IMR-90 (cell line): Measurements from ENCODE around the gene RXFP2. TPM values are rescaled to one million over a fixed set of nuclear protein-coding genes. Genes with fewer than 3 reads are reported as not detected.

Experiments
- ATAC-seq: fragments of 200-7000 bp; cut with Tn5 transposase; 2 replicates; pipeline ENCODE4 v1.9.1; 2020; ENCODE audit warnings: low read depth, mild to moderate bottlenecking, moderate library complexity
- BruUV-seq: library from RNA; stranded (reverse); fragments of 400-500 nt; replicated peaks from 2 replicates; lab custom pipeline; 2021; lab: Mats Ljungman, UMichigan
- CTCF ChIA-PET: fragments of 300-600 bp; formaldehyde crosslinking; extraction: SDS; loops from one replicate; lab custom pipeline; 2021; ENCODE audit warnings: antibody characterized with exemption; lab: Yijun Ruan, JAX
- POLR2A ChIA-PET: fragments of 300-600 bp; sonication (Branson Sonifier 250); formaldehyde crosslinking; loops from one replicate; lab custom pipeline; 2022; ENCODE audit warnings: antibody characterized with exemption; ENCODE audit not compliant: unreplicated experiment; lab: Charles Lee
- DNase-seq: peaks from one replicate; pipeline ENCODE4 v3.0.0; 2013
- H2AFZ ChIP-seq: replicated peaks from 2 replicates; pipeline ENCODE3; 2013; ENCODE audit warnings: low read length, mild to moderate bottlenecking; ENCODE audit not compliant: poor library complexity
- H2AK5ac ChIP-seq: 2 replicates; pipeline ENCODE4 v1.6.1; 2013; ENCODE audit warnings: low read depth, low read length, inconsistent platforms
- H2AK9ac ChIP-seq: replicated peaks from 2 replicates; pipeline ENCODE3; 2013; ENCODE audit warnings: mild to moderate bottlenecking, low read depth, low read length, moderate library complexity; ENCODE audit not compliant: poor library complexity
- H2BK120ac ChIP-seq: 2 replicates; pipeline ENCODE4 v1.6.1; 2013; ENCODE audit warnings: low read depth, low read length, inconsistent platforms
- H2BK15ac ChIP-seq: 3 replicates; pipeline ENCODE4 v1.6.1; 2013; ENCODE audit warnings: low read depth, low read length, inconsistent platforms
- H2BK20ac ChIP-seq: 2 replicates; pipeline ENCODE4 v1.6.1; 2013; ENCODE audit warnings: low read depth, mild to moderate bottlenecking, inconsistent platforms, low read length, moderate library complexity
- H2BK5ac ChIP-seq: 2 replicates; pipeline ENCODE4 v1.6.1; 2013; ENCODE audit warnings: mild to moderate bottlenecking, low read depth, low read length, inconsistent platforms; ENCODE audit not compliant: poor library complexity, severe bottlenecking
- H3K14ac ChIP-seq: replicated peaks from 2 replicates; pipeline ENCODE4 v1.6.1; 2013; ENCODE audit warnings: low read depth, low read length, inconsistent platforms
- H3K18ac ChIP-seq: 2 replicates; pipeline ENCODE4 v1.6.1; 2013; ENCODE audit warnings: low read depth, low read length, control low read depth
- H3K23ac ChIP-seq: 2 replicates; pipeline ENCODE4 v1.6.1; 2013; ENCODE audit warnings: low read depth, low read length, inconsistent platforms
- H3K27ac ChIP-seq: 2 replicates; pipeline ENCODE4 v1.5.1; 2013; ENCODE audit warnings: mild to moderate bottlenecking, control low read depth, low read length; ENCODE audit not compliant: insufficient read depth
- H3K27me3 ChIP-seq: 2 replicates; pipeline ENCODE4 v1.6.1; 2013; ENCODE audit warnings: low read length; ENCODE audit not compliant: control insufficient read depth, insufficient read depth
- H3K36me3 ChIP-seq: 2 replicates; pipeline ENCODE4 v1.6.1; 2013; ENCODE audit warnings: low read length, mixed read lengths; ENCODE audit not compliant: control insufficient read depth, insufficient read depth
- H3K4ac ChIP-seq: 2 replicates; pipeline ENCODE4 v1.6.1; 2013; ENCODE audit warnings: low read depth, low read length, inconsistent platforms
- H3K4me1 ChIP-seq: 2 replicates; pipeline ENCODE4 v1.6.1; 2013; ENCODE audit warnings: low read length, mixed read lengths; ENCODE audit not compliant: control insufficient read depth, insufficient read depth
- H3K4me2 ChIP-seq: 2 replicates; pipeline ENCODE4 v1.6.1; 2013; ENCODE audit warnings: low read depth, mild to moderate bottlenecking, control low read depth, low read length, moderate library complexity
- H3K4me3 ChIP-seq: 2 replicates; pipeline ENCODE4 v1.5.1; 2013; ENCODE audit warnings: low read depth, mild to moderate bottlenecking, control low read depth, low read length, moderate library complexity; ENCODE audit not compliant: insufficient read depth
- H3K56ac ChIP-seq: 2 replicates; pipeline ENCODE4 v1.6.1; 2013; ENCODE audit warnings: low read length, inconsistent platforms; ENCODE audit not compliant: insufficient read depth; ENCODE audit errors: extremely low read depth
- H3K79me1 ChIP-seq, 2 experiments: 2 replicates each; pipeline ENCODE4 v1.6.1; 2013; ENCODE audit warnings: low read length in 2 of 2, inconsistent platforms in 1 of 2, low read depth in 1 of 2
- H3K9ac ChIP-seq: 2 replicates; pipeline ENCODE4 v1.6.1; 2013; ENCODE audit warnings: low read depth, low read length, control low read depth
- H3K9me1 ChIP-seq: 2 replicates; pipeline ENCODE4 v1.6.1; 2013; ENCODE audit warnings: low read length, inconsistent platforms; ENCODE audit not compliant: insufficient read depth
- H3K9me3 ChIP-seq: 2 replicates; pipeline ENCODE4 v1.6.1; 2013; ENCODE audit warnings: low read length; ENCODE audit not compliant: control insufficient read depth, insufficient read depth
- H4K20me1 ChIP-seq: 2 replicates; pipeline ENCODE4 v1.6.1; 2013; ENCODE audit warnings: low read length, inconsistent platforms; ENCODE audit not compliant: insufficient read depth
- H4K5ac ChIP-seq: 2 replicates; pipeline ENCODE4 v1.6.1; 2013; ENCODE audit warnings: mild to moderate bottlenecking, low read depth, low read length, control low read depth
- H4K8ac ChIP-seq, 2 experiments: 2 replicates each; pipeline ENCODE4 v1.6.1; 2013; ENCODE audit warnings: low read depth in 2 of 2, low read length in 2 of 2, control low read depth in 1 of 2, inconsistent platforms in 1 of 2
- H4K91ac ChIP-seq: 2 replicates; pipeline ENCODE4 v1.6.1; 2013; ENCODE audit warnings: low read depth, low read length, inconsistent platforms; ENCODE audit not compliant: insufficient read depth
- FOS ChIP-seq: fragments of 150-350 bp; IDR thresholded peaks from 2 replicates; pipeline ENCODE4 v1.6.1; 2016; ENCODE audit warnings: low read depth, low read length
- MAFK ChIP-seq: IDR thresholded peaks from 2 replicates; pipeline ENCODE4 v1.6.1; 2012; ENCODE audit warnings: low read depth, low read length, improper control_type of control experiment
- MAZ ChIP-seq: IDR thresholded peaks from 2 replicates; pipeline ENCODE4 v1.6.1; 2012; ENCODE audit warnings: low read depth, mild to moderate bottlenecking, low read length, improper control_type of control experiment, moderate library complexity, borderline replicate concordance
- MXI1 ChIP-seq: IDR thresholded peaks from 2 replicates; pipeline ENCODE4 v1.6.1; 2012; ENCODE audit warnings: low read depth, mild to moderate bottlenecking, low read length, moderate library complexity, borderline replicate concordance
- NFE2L2 ChIP-seq: fragments of 150-350 bp; IDR thresholded peaks from 2 replicates; pipeline ENCODE4 v1.6.1; 2016; ENCODE audit warnings: low read depth, mild to moderate bottlenecking, low read length
- RCOR1 ChIP-seq: IDR thresholded peaks from 2 replicates; pipeline ENCODE4 v1.6.1; 2012; ENCODE audit warnings: mild to moderate bottlenecking, low read length, improper control_type of control experiment; ENCODE audit not compliant: insufficient replicate concordance
- RFX5 ChIP-seq: IDR thresholded peaks from 2 replicates; pipeline ENCODE4 v1.8.0; 2012; ENCODE audit warnings: low read depth, mild to moderate bottlenecking, low read length, moderate library complexity
- SMC3 ChIP-seq: fragments of 150-350 bp; IDR thresholded peaks from 2 replicates; pipeline ENCODE4 v1.6.1; 2016; ENCODE audit warnings: low read depth, mild to moderate bottlenecking, antibody characterized with exemption, low read length, moderate library complexity
- dilution Hi-C: fragments of 300-500 bp; cut with HindIII; formaldehyde crosslinking; loops from one replicate; pipeline ENCODE4 v1.14.3; 2018; ENCODE audit warnings: low sequenced_read_pairs; ENCODE audit not compliant: unreplicated experiment
- in situ Hi-C: fragments of 300-500 bp; cut with MboI; formaldehyde crosslinking; loops from 3 replicates; pipeline ENCODE4 v1.14.3; 2019; ENCODE audit warnings: low sequenced_read_pairs, inconsistent platforms, mixed read lengths
- intact Hi-C: fragments of 100-400 bp; cut with micrococcal nuclease; formaldehyde crosslinking; loops from 2 replicates; pipeline ENCODE4 v1.10.0; 2022
- polyA plus RNA-seq, 3 experiments: library from polyadenylated mRNA; depleted of rRNA; stranded (reverse); fragments of >200 nt; gene quantifications; 2 replicates each; pipeline ENCODE4 v1.2.3, GENCODE V29; 2012; ENCODE audit warnings: low replicate concordance in 1 of 3
- total RNA-seq: library from RNA; depleted of rRNA; stranded (reverse); fragments of >200 nt; gene quantifications from 2 replicates; pipeline ENCODE4 v1.2.3, GENCODE V29; 2012
- TF ChIP-seq, protein P1 (sequence below): conservative IDR thresholded peaks from 2 replicates; pipeline ENCODE4 v1.5.1; 2012; ENCODE audit warnings: mild to moderate bottlenecking, low read depth, low read length, improper control_type of control experiment
- TF ChIP-seq, protein P2 (sequence below): fragments of 150-350 bp; IDR thresholded peaks from 2 replicates; pipeline ENCODE4 v1.6.1; 2017; ENCODE audit warnings: mild to moderate bottlenecking, antibody characterized with exemption, low read length, low read depth
- TF ChIP-seq, protein P3 (sequence below): fragments of 150-350 bp; IDR thresholded peaks from 2 replicates; pipeline ENCODE4 v1.6.1; 2016; ENCODE audit warnings: low read depth, mild to moderate bottlenecking, low read length, moderate library complexity, borderline replicate concordance

Gene RXFP2
- total and polyA plus RNA-seq, 2 of the 4 experiments (the other 2 are of a cell fraction): not detected

DNA sequence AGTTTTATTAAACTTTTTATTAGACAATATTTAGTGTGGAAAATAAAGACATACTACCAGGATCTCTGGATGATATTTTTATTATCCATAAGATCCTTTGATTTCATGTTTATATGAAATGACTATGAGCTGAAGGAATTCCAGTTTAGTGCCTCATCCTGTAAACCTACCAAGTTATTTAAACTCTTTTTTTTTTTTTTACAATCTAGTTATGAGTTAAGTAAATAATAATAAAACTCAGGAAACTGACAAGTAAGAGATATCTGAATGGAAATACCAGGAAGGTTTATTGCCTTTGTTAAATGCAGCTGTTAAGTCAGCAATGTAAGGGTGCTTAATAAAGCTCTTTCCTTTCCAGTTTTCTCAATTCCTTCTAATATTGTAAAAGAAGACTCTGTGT is 53.9 kb downstream of the RXFP2 start:
- H3K4me1 ChIP-seq: no peaks in the 10 kb centered on the region
- H3K79me1 ChIP-seq: no peaks in the 10 kb centered on the region
- no peak overlapping the region for H2BK120ac ChIP-seq
- H3K9me1 ChIP-seq: peaks cover 4% of the 10 kb centered on the region
- dilution Hi-C loops: no loop called here
- no peak overlapping the region for H3K14ac ChIP-seq
- no peak overlapping the region for H2AK9ac ChIP-seq
- no peak overlapping the region for H2BK15ac ChIP-seq
- no peaks in the 10 kb centered on the region; the same call in 1 of the 2 replicates for H3K27me3 ChIP-seq
- in situ Hi-C loops: no loop called here
- no peaks in the 10 kb centered on the region for H4K20me1 ChIP-seq
- H3K36me3 ChIP-seq: no peaks in the 10 kb centered on the region
- H4K91ac ChIP-seq: no peak overlapping the region
- H3K9me3 ChIP-seq: no peaks in the 10 kb centered on the region
- H4K5ac ChIP-seq: no peak overlapping the region
- no peak overlapping the region for H3K56ac ChIP-seq
- H3K18ac ChIP-seq: no peak overlapping the region
- peak; percentile 66 for DNase-seq
- H3K4ac ChIP-seq: no peak overlapping the region
- H2BK5ac ChIP-seq: no peak overlapping the region
- ChIA-PET POLR2A (no interaction called here), CTCF (interaction anchor here (0.6 to 0.8 kb wide), 3 partner anchors 12 to 481 kb away, joined by 3 read pairs; no protein-coding TSS in a partner anchor)
- TF ChIP-seq, protein P1, sequence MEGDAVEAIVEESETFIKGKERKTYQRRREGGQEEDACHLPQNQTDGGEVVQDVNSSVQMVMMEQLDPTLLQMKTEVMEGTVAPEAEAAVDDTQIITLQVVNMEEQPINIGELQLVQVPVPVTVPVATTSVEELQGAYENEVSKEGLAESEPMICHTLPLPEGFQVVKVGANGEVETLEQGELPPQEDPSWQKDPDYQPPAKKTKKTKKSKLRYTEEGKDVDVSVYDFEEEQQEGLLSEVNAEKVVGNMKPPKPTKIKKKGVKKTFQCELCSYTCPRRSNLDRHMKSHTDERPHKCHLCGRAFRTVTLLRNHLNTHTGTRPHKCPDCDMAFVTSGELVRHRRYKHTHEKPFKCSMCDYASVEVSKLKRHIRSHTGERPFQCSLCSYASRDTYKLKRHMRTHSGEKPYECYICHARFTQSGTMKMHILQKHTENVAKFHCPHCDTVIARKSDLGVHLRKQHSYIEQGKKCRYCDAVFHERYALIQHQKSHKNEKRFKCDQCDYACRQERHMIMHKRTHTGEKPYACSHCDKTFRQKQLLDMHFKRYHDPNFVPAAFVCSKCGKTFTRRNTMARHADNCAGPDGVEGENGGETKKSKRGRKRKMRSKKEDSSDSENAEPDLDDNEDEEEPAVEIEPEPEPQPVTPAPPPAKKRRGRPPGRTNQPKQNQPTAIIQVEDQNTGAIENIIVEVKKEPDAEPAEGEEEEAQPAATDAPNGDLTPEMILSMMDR: no peak
- TF ChIP-seq MAFK: no peak
- TF ChIP-seq MXI1: no peak
- TF ChIP-seq, protein P2, sequence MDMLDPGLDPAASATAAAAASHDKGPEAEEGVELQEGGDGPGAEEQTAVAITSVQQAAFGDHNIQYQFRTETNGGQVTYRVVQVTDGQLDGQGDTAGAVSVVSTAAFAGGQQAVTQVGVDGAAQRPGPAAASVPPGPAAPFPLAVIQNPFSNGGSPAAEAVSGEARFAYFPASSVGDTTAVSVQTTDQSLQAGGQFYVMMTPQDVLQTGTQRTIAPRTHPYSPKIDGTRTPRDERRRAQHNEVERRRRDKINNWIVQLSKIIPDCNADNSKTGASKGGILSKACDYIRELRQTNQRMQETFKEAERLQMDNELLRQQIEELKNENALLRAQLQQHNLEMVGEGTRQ: no peak
- no peak for TF ChIP-seq NFE2L2
- no peak for TF ChIP-seq RFX5
- TF ChIP-seq SMC3: no peak
- no peak for TF ChIP-seq MAZ
- TF ChIP-seq FOS: no peak
- no peak for TF ChIP-seq RCOR1
- TF ChIP-seq, protein P3, sequence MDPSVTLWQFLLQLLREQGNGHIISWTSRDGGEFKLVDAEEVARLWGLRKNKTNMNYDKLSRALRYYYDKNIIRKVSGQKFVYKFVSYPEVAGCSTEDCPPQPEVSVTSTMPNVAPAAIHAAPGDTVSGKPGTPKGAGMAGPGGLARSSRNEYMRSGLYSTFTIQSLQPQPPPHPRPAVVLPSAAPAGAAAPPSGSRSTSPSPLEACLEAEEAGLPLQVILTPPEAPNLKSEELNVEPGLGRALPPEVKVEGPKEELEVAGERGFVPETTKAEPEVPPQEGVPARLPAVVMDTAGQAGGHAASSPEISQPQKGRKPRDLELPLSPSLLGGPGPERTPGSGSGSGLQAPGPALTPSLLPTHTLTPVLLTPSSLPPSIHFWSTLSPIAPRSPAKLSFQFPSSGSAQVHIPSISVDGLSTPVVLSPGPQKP: no peak
- no peak overlapping the region for H3K4me2 ChIP-seq
- no peak overlapping the region for H3K4me3 ChIP-seq
- no peak overlapping the region for H2AK5ac ChIP-seq
- H2AFZ ChIP-seq: no peak overlapping the region
- BruUV-seq: no TSS peak
- H3K27ac ChIP-seq: no peak overlapping the region
- no peak overlapping the region for H3K23ac ChIP-seq
- no peak; the same call in 1 of the 2 replicates for ATAC-seq
- no peak overlapping the region for H4K8ac ChIP-seq
- intact Hi-C loops: no loop called here
- no peak overlapping the region for H2BK20ac ChIP-seq
- H3K9ac ChIP-seq: no peak overlapping the region
